H1 (cell line): ENCODE data around the gene SAFB2. TPM values are rescaled to one million over a fixed set of nuclear protein-coding genes. Genes with fewer than 3 reads are reported as not detected.

ENCODE experiments used
- CTCF ChIA-PET: fragments of 300-600 bp; sonication (Branson Sonifier 250); formaldehyde crosslinking; loops from one replicate; lab custom pipeline; 2021; ENCODE audit not compliant: partially characterized antibody; lab: Charles Lee
- POLR2A ChIA-PET: fragments of 300-600 bp; sonication (Branson Sonifier 250); formaldehyde crosslinking; loops from one replicate; lab custom pipeline; 2021; ENCODE audit warnings: inconsistent platforms; ENCODE audit not compliant: partially characterized antibody; lab: Charles Lee
- DNase-seq, 2 experiments: peaks; one replicate each; pipeline versions ENCODE4 v3.0.0 to v3.0.0-alpha.2; 2010 to 2022; ENCODE audit warnings: low spot score in 2 of 2, low read depth in 1 of 2, mixed read lengths in 1 of 2
- FAIRE-seq: peaks from 2 replicates; lab custom pipeline; 2011; peaks lifted over from hg19 to GRCh38; lab: Jason Lieb, UNC
- H2AFZ ChIP-seq: 2 replicates; pipeline ENCODE4 v1.8.1; 2012; ENCODE audit warnings: low read length, inconsistent platforms
- H2AK5ac ChIP-seq: 2 replicates; pipeline ENCODE4 v1.6.1; 2013; ENCODE audit warnings: low read depth, low read length
- H2BK120ac ChIP-seq: replicated peaks from 2 replicates; pipeline ENCODE3; 2013; ENCODE audit warnings: low read depth, low read length, inconsistent platforms
- H2BK12ac ChIP-seq: 2 replicates; pipeline ENCODE4 v1.6.1; 2013; ENCODE audit warnings: low read depth, low read length
- H2BK15ac ChIP-seq: 2 replicates; pipeline ENCODE4 v1.6.1; 2013; ENCODE audit warnings: low read length
- H2BK20ac ChIP-seq: 2 replicates; pipeline ENCODE4 v1.6.1; 2013; ENCODE audit warnings: low read length
- H2BK5ac ChIP-seq: 2 replicates; pipeline ENCODE4 v1.6.1; 2013; ENCODE audit warnings: low read depth, low read length
- H3K14ac ChIP-seq: 2 replicates; pipeline ENCODE4 v1.6.1; 2013; ENCODE audit warnings: inconsistent platforms; ENCODE audit not compliant: insufficient read length
- H3K18ac ChIP-seq: 2 replicates; pipeline ENCODE4 v1.6.1; 2013; ENCODE audit warnings: low read length; ENCODE audit errors: extremely low read depth
- H3K23ac ChIP-seq: 2 replicates; pipeline ENCODE4 v1.6.1; 2013; ENCODE audit warnings: inconsistent platforms; ENCODE audit not compliant: insufficient read length
- H3K23me2 ChIP-seq: 2 replicates; pipeline ENCODE4 v1.6.1; 2013; ENCODE audit warnings: low read depth, low read length
- H3K27ac ChIP-seq: 2 replicates; pipeline ENCODE4 v1.6.1; 2011; ENCODE audit warnings: low read depth, low read length, inconsistent platforms
- H3K27me3 ChIP-seq, 4 experiments: replicated peaks in 1 of 4; 1 replicate in 1 of 4; 2 replicates in 3 of 4; pipeline versions ENCODE4 v1.6.1 to v1.8.1; 2011 to 2013; ENCODE audit warnings: low read length in 3 of 4, mild to moderate bottlenecking in 3 of 4, inconsistent platforms in 2 of 4, mixed read lengths in 2 of 4, moderate library complexity in 1 of 4; ENCODE audit not compliant: control insufficient read depth in 3 of 4, insufficient read depth in 3 of 4; ENCODE audit errors: extremely low read depth in 1 of 4
- H3K36me3 ChIP-seq, 4 experiments: 2 replicates each; pipeline versions ENCODE4 v1.6.1 to v1.8.1; 2011 to 2013; ENCODE audit warnings: mild to moderate bottlenecking in 4 of 4, low read length in 3 of 4, moderate library complexity in 2 of 4, control low read depth in 1 of 4, inconsistent platforms in 1 of 4; ENCODE audit not compliant: insufficient read depth in 4 of 4, control insufficient read depth in 2 of 4
- H3K4ac ChIP-seq: replicated peaks from 2 replicates; pipeline ENCODE3; 2013; ENCODE audit warnings: low read length, low read depth, mixed read lengths, inconsistent platforms; ENCODE audit not compliant: insufficient read length
- H3K4me1 ChIP-seq, 4 experiments: replicated peaks in 1 of 4; 1 replicate in 1 of 4; 2 replicates in 3 of 4; pipeline versions ENCODE4 v1.6.1 to v1.8.1; 2011 to 2013; ENCODE audit warnings: low read length in 3 of 4, inconsistent platforms in 2 of 4, mixed read lengths in 1 of 4; ENCODE audit not compliant: insufficient read depth in 4 of 4, control insufficient read depth in 3 of 4
- H3K4me2 ChIP-seq, 2 experiments: 2 replicates each; pipeline versions ENCODE4 v1.6.1 to v1.8.1; 2011 to 2013; ENCODE audit warnings: low read depth in 2 of 2, low read length in 2 of 2, control low read depth in 1 of 2, inconsistent platforms in 1 of 2, mild to moderate bottlenecking in 1 of 2; ENCODE audit not compliant: insufficient read depth in 1 of 2
- H3K4me3 ChIP-seq, 4 experiments: fragments of 200-600, 300-600 bp in 1 of 4; sonication (generic), shearing (Covaris generic), sonication (Bioruptor Twin) in 1 of 4; 2 replicates each; pipeline versions ENCODE4 v1.5.1 to v1.8.1; 2011 to 2016; ENCODE audit warnings: low read length in 4 of 4, low read depth in 3 of 4, control low read depth in 2 of 4, inconsistent platforms in 2 of 4, mild to moderate bottlenecking in 2 of 4, mixed read lengths in 1 of 4, moderate library complexity in 1 of 4; ENCODE audit not compliant: insufficient read depth in 2 of 4; ENCODE audit errors: extremely low read depth in 1 of 4
- H3K56ac ChIP-seq: replicated peaks from 2 replicates; pipeline ENCODE3; 2013; ENCODE audit warnings: low read depth, mild to moderate bottlenecking, mixed read lengths, low read length, inconsistent platforms; ENCODE audit not compliant: insufficient read length
- H3K79me1 ChIP-seq: 2 replicates; pipeline ENCODE4 v1.6.1; 2013; ENCODE audit warnings: low read depth, low read length, control low read depth
- H3K79me2 ChIP-seq, 2 experiments: 2 replicates each; pipeline versions ENCODE4 v1.6.1 to v1.8.1; 2012 to 2013; ENCODE audit warnings: low read length in 2 of 2, mild to moderate bottlenecking in 2 of 2, inconsistent platforms in 1 of 2; ENCODE audit not compliant: insufficient read depth in 2 of 2, control insufficient read depth in 1 of 2
- H3K9ac ChIP-seq, 4 experiments: replicated peaks in 1 of 4; 1 replicate in 1 of 4; 2 replicates in 3 of 4; pipeline versions ENCODE4 v1.6.1 to v1.8.1; 2011 to 2013; ENCODE audit warnings: low read depth in 3 of 4, low read length in 3 of 4, control low read depth in 2 of 4, mild to moderate bottlenecking in 2 of 4, moderate library complexity in 2 of 4, inconsistent platforms in 1 of 4; ENCODE audit errors: extremely low read depth in 1 of 4
- H3K9me3 ChIP-seq, 2 experiments: 2 replicates each; pipeline versions ENCODE4 v1.6.1 to v1.8.1; 2012 to 2013; ENCODE audit warnings: mild to moderate bottlenecking in 2 of 2, moderate library complexity in 2 of 2, control low read depth in 1 of 2, inconsistent platforms in 1 of 2, low read depth in 1 of 2, low read length in 1 of 2, mixed read lengths in 1 of 2; ENCODE audit not compliant: insufficient read depth in 2 of 2
- H4K20me1 ChIP-seq, 2 experiments: replicated peaks in 1 of 2; 2 replicates each; pipeline versions ENCODE3 to v1.8.1; 2011 to 2013; ENCODE audit warnings: inconsistent platforms in 2 of 2, low read length in 2 of 2, mild to moderate bottlenecking in 1 of 2; ENCODE audit not compliant: insufficient read depth in 2 of 2, control insufficient read depth in 1 of 2
- H4K5ac ChIP-seq: 2 replicates; pipeline ENCODE4 v1.6.1; 2013; ENCODE audit warnings: low read length, low read depth, mixed read lengths, inconsistent platforms; ENCODE audit not compliant: insufficient read length
- H4K8ac ChIP-seq: 2 replicates; pipeline ENCODE4 v1.8.0; 2013; ENCODE audit warnings: mild to moderate bottlenecking, moderate library complexity, low read length, inconsistent platforms; ENCODE audit not compliant: insufficient read depth; ENCODE audit errors: extremely low read depth
- H4K91ac ChIP-seq: replicated peaks from 2 replicates; pipeline ENCODE3; 2013; ENCODE audit warnings: low read length, mixed read lengths, inconsistent platforms; ENCODE audit not compliant: insufficient read length
- CREB1 ChIP-seq: IDR thresholded peaks from 2 replicates; pipeline ENCODE4 v1.6.1; 2012; ENCODE audit warnings: inconsistent platforms
- EGR1 ChIP-seq: IDR thresholded peaks from 2 replicates; pipeline ENCODE4 v1.6.1; 2011; ENCODE audit warnings: low read depth, low read length, borderline replicate concordance
- HDAC6 ChIP-seq: IDR thresholded peaks from one replicate; pipeline ENCODE4 v1.7.1; 2012; ENCODE audit warnings: low read depth, mild to moderate bottlenecking, inconsistent platforms, low read length, moderate library complexity
- JUN ChIP-seq: IDR thresholded peaks from 2 replicates; pipeline ENCODE4 v1.6.1; 2011; ENCODE audit warnings: low read depth, mild to moderate bottlenecking, improper control_type of control experiment, low read length
- NRF1 ChIP-seq: IDR thresholded peaks from 2 replicates; pipeline ENCODE4 v1.6.1; 2011; ENCODE audit warnings: mild to moderate bottlenecking, low read depth, low read length, improper control_type of control experiment
- POU5F1 ChIP-seq: IDR thresholded peaks from 2 replicates; pipeline ENCODE4 v1.6.1; 2011; ENCODE audit warnings: low read depth, mild to moderate bottlenecking, low read length, moderate library complexity
- RBBP5 ChIP-seq: IDR thresholded peaks from 2 replicates; pipeline ENCODE4 v1.7.1; 2012; ENCODE audit warnings: low read depth, mild to moderate bottlenecking, inconsistent platforms, low read length, moderate library complexity, borderline replicate concordance
- RXRA ChIP-seq: IDR thresholded peaks from 2 replicates; pipeline ENCODE4 v1.6.1; 2011; ENCODE audit warnings: low read depth, mild to moderate bottlenecking, low read length, moderate library complexity; ENCODE audit not compliant: insufficient read depth
- SRF ChIP-seq: IDR thresholded peaks from 2 replicates; pipeline ENCODE4 v1.6.1; 2011; ENCODE audit warnings: mild to moderate bottlenecking, low read depth, low read length, moderate library complexity
- WGBS, 2 experiments: shearing (Covaris generic) in 1 of 2; methylation state at CpG; one replicate each; pipeline versions ENCODE4 v1.1.6 to v1.1.7; 2013 to 2015; ENCODE audit warnings: low lambda C conversion rate in 2 of 2, mixed read lengths in 2 of 2, inconsistent platforms in 1 of 2, low coverage in 1 of 2, missing lambda C conversion rate in 1 of 2; ENCODE audit not compliant: insufficient replicate concordance in 2 of 2, insufficient coverage in 1 of 2, insufficient read length in 1 of 2; ENCODE audit errors: extremely low coverage in 1 of 2, missing lambda C conversion rate in 1 of 2; 5-methylcytosine and 5-hydroxymethylcytosine counted together
- polyA plus RNA-seq, 7 experiments: library from polyadenylated mRNA; depleted of rRNA in 3 of 7; stranded (reverse) in 5 of 7; unstranded in 2 of 7; fragments of >200 nt in 5 of 7; fragments of 200-250 nt in 2 of 7; gene quantifications; 1 replicate in 5 of 7; 2 replicates in 1 of 7; 4 replicates in 1 of 7; pipeline versions ENCODE4 v1.2.1 to v1.2.3, GENCODE V29; 2011 to 2013; ENCODE audit warnings: missing spikeins in 2 of 7, mixed read lengths in 2 of 7
- total RNA-seq: library from RNA; stranded (reverse); fragmentation: NEBNext Ultra II Directional; extraction: Animal tissue kit (Norgen Biotek cat#: 25700); gene quantifications from 2 replicates; pipeline ENCODE4 v1.2.1, GENCODE V29; 2021
- TF ChIP-seq, protein P1 (sequence below): IDR thresholded peaks from 2 replicates; pipeline ENCODE4 v1.6.1; 2012; ENCODE audit warnings: inconsistent platforms

SAFB2 gene
- total and polyA plus RNA-seq, 2 of the 8 experiments (the other 6 are each of a cell fraction or from before 2014, with no cell fraction given) = 14.8 to 63.8 TPM

DNA sequence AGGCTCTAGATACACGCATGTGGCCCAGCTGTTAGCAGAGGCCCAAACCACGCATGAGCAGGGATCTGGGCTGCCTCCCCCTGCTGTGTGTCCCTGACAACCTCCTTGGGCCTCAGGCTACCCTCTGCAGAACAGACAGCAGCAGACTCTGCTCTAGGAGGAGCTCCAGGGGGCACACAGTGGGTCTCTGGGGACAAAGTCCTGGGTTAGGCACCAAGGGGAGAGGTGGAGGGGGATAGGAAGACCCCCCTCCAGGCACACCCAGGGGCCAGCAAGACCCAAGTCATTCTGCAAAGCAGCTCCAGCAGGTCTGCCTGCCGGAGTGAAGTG lies 62.8 kb downstream of the SAFB2 start:
- ChIA-PET CTCF (interaction anchor here (0.6 to 12.1 kb wide), 8 partner anchors 8 to 765 kb away, joined by 3 to 206 read pairs (median 3); partner anchors contain the start of gene TINCR), POLR2A (interaction anchor here (1.1 kb wide), 1 partner anchor 131 kb away, joined by 3 read pairs; no protein-coding TSS in a partner anchor)
- Histone ChIP-seq H3K9me3 (peaks cover 5 to 8% of the 10 kb centered on the region in 2 experiments; a peak in 3 of 4 replicates), H4K91ac (no peak overlapping the region), H3K23ac (no peak overlapping the region), H4K20me1 (no peaks in the 10 kb centered on the region), H2BK15ac (no peak overlapping the region), H3K4me2 (no peak overlapping the region), H2BK12ac (no peak overlapping the region), H2AK5ac (no peak overlapping the region), H4K8ac (no peak overlapping the region), H3K4me3 (no peak overlapping the region), H3K27me3 (no peaks in the 10 kb centered on the region), H3K79me1 (no peaks in the 10 kb centered on the region), H3K18ac (no peak overlapping the region), H2BK120ac (no peak overlapping the region), H2BK20ac (no peak overlapping the region), H3K14ac (no peak overlapping the region), H3K27ac (no peak overlapping the region), H3K23me2 (peaks cover 2% of the 10 kb centered on the region; the same call in 1 of the 2 replicates), H3K4me1 (peaks cover 0 to 9% (median 4%) of the 10 kb centered on the region in 4 experiments; a peak in 3 of 7 replicates), H3K4ac (no peak overlapping the region), H3K79me2 (no peaks in the 10 kb centered on the region), H2AFZ (no peak overlapping the region), H3K36me3 (no peaks in the 10 kb centered on the region), H3K9ac (no peak overlapping the region), H2BK5ac (no peak overlapping the region), H4K5ac (no peak overlapping the region), H3K56ac (no peak overlapping the region)
- DNase-seq (no peak), FAIRE-seq (no peak)
- TF ChIP-seq RXRA = no peak
- no peak for TF ChIP-seq NRF1
- no peak for TF ChIP-seq RBBP5
- TF ChIP-seq, protein P1, sequence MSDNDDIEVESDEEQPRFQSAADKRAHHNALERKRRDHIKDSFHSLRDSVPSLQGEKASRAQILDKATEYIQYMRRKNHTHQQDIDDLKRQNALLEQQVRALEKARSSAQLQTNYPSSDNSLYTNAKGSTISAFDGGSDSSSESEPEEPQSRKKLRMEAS = no peak
- no peak for TF ChIP-seq JUN
- no peak for TF ChIP-seq HDAC6
- no peak for TF ChIP-seq SRF
- no peak for TF ChIP-seq CREB1
- no peak for TF ChIP-seq POU5F1
- TF ChIP-seq EGR1 = no peak
- WGBS, 2 experiments = 82% methylated on average over 2 of the region's 3 CpGs; no CpG with 5 or more reads in 1 of the 2 experiments
